Liver (tissue), 9 donors: ENCODE results near the gene COMMD1. TPM values are rescaled to one million over a fixed set of nuclear protein-coding genes. Genes with fewer than 3 reads are reported as not detected.

Experiments
- DNase-seq: peaks from one replicate; pipeline ENCODE4 v3.0.0-alpha.2; 2017; ENCODE audit warnings: low spot score
- H3K27ac ChIP-seq, 2 donors: one replicate each; pipeline ENCODE4 v1.7.0; 2013; ENCODE audit warnings: inconsistent platforms in 2 of 2, low read length in 2 of 2, control low read depth in 1 of 2, low read depth in 1 of 2, mild to moderate bottlenecking in 1 of 2
- H3K27me3 ChIP-seq, 4 donors: one replicate each; pipeline versions ENCODE4 v1.6.1 to v1.7.0; 2013; ENCODE audit warnings: low read length in 3 of 4, inconsistent platforms in 1 of 4, mild to moderate bottlenecking in 1 of 4, moderate library complexity in 1 of 4; ENCODE audit not compliant: control insufficient read depth in 4 of 4, insufficient read depth in 4 of 4
- H3K36me3 ChIP-seq, 4 donors: one replicate each; pipeline versions ENCODE4 v1.6.1 to v1.7.0; 2013; ENCODE audit warnings: low read length in 3 of 4, mild to moderate bottlenecking in 3 of 4, low read depth in 1 of 4, moderate library complexity in 1 of 4; ENCODE audit not compliant: control insufficient read depth in 4 of 4, insufficient read depth in 3 of 4
- H3K4me1 ChIP-seq, 4 donors: one replicate each; pipeline versions ENCODE4 v1.6.1 to v1.7.0; 2013; ENCODE audit warnings: low read length in 3 of 4, mild to moderate bottlenecking in 3 of 4, moderate library complexity in 1 of 4; ENCODE audit not compliant: control insufficient read depth in 4 of 4, insufficient read depth in 4 of 4
- H3K4me3 ChIP-seq, 3 donors: one replicate each; pipeline versions ENCODE4 v1.6.1 to v1.7.0; 2013; ENCODE audit warnings: low read length in 3 of 3, control low read depth in 1 of 3, low read depth in 1 of 3, mild to moderate bottlenecking in 1 of 3
- H3K9ac ChIP-seq, 2 donors: one replicate each; pipeline ENCODE4 v1.7.0; 2013; ENCODE audit warnings: low read length in 2 of 2, mild to moderate bottlenecking in 2 of 2, moderate library complexity in 2 of 2, control low read depth in 1 of 2, low read depth in 1 of 2
- H3K9me3 ChIP-seq, 4 donors: one replicate each; pipeline versions ENCODE4 v1.6.1 to v1.7.0; 2013; ENCODE audit warnings: low read length in 3 of 4; ENCODE audit not compliant: control insufficient read depth in 4 of 4
- CTCF ChIP-seq: fragments of 150-350 bp; IDR thresholded peaks from 2 replicates; pipeline ENCODE4 v1.5.1; 2017; ENCODE audit warnings: improper control_type of control experiment, low read depth, low read length; ENCODE audit not compliant: missing input control
- EGR1 ChIP-seq, 2 donors: IDR thresholded peaks; 2 replicates each; pipeline ENCODE4 v1.6.1; 2016 to 2018; ENCODE audit warnings: antibody characterized with exemption in 2 of 2, low read depth in 2 of 2
- FOXA1 ChIP-seq: IDR thresholded peaks from 2 replicates; pipeline ENCODE4 v1.6.1; 2016; ENCODE audit warnings: antibody characterized with exemption
- FOXA2 ChIP-seq: IDR thresholded peaks from 2 replicates; pipeline ENCODE4 v1.6.1; 2016; ENCODE audit warnings: antibody characterized with exemption
- GABPA ChIP-seq, 2 donors: IDR thresholded peaks in 1 of 2; conservative IDR thresholded peaks in 1 of 2; 2 replicates each; pipeline ENCODE4 v1.6.1; 2016; ENCODE audit warnings: antibody characterized with exemption in 2 of 2, mild to moderate bottlenecking in 1 of 2, moderate library complexity in 1 of 2
- HNF4A ChIP-seq, 2 donors: conservative IDR thresholded peaks; 2 replicates each; pipeline ENCODE4 v1.6.1; 2016; ENCODE audit warnings: antibody characterized with exemption in 2 of 2, mild to moderate bottlenecking in 2 of 2
- HNF4G ChIP-seq: IDR thresholded peaks from 2 replicates; pipeline ENCODE4 v1.6.1; 2016; ENCODE audit warnings: antibody characterized with exemption
- NR2F2 ChIP-seq: IDR thresholded peaks from 2 replicates; pipeline ENCODE4 v1.6.1; 2016; ENCODE audit warnings: antibody characterized with exemption
- RAD21 ChIP-seq, 2 donors: IDR thresholded peaks; 2 replicates each; pipeline ENCODE4 v1.6.1; 2016; ENCODE audit warnings: antibody characterized with exemption in 2 of 2, mild to moderate bottlenecking in 2 of 2
- RXRA ChIP-seq, 2 donors: IDR thresholded peaks; 2 replicates each; pipeline ENCODE4 v1.6.1; 2017 to 2018; ENCODE audit warnings: antibody characterized with exemption in 2 of 2, mild to moderate bottlenecking in 1 of 2
- SP1 ChIP-seq: IDR thresholded peaks from 2 replicates; pipeline ENCODE4 v1.6.1; 2018; ENCODE audit warnings: antibody characterized with exemption, mild to moderate bottlenecking
- TAF1 ChIP-seq: conservative IDR thresholded peaks from 2 replicates; pipeline ENCODE4 v1.6.1; 2016; ENCODE audit warnings: antibody characterized with exemption, mild to moderate bottlenecking
- YY1 ChIP-seq: IDR thresholded peaks from 2 replicates; pipeline ENCODE4 v1.6.1; 2016; ENCODE audit warnings: antibody characterized with exemption, mild to moderate bottlenecking
- ZBTB33 ChIP-seq: IDR thresholded peaks from 2 replicates; pipeline ENCODE4 v1.6.1; 2016; ENCODE audit warnings: antibody characterized with exemption
- WGBS: extraction: QIAGEN DNeasy Blood & Tissue Kit; methylation state at CpG from one replicate; pipeline ENCODE4 v1.1.7; 2013; 5-methylcytosine and 5-hydroxymethylcytosine counted together
- polyA plus RNA-seq, 2 donors: library from polyadenylated mRNA; stranded (reverse) in 1 of 2; unstranded in 1 of 2; fragments of 200-250 nt in 1 of 2; fragments of >200 nt in 1 of 2; fragmentation: Nextera tagmentation in 1 of 2; extraction: Ambion mirVana in 1 of 2; gene quantifications; one replicate each; pipeline versions ENCODE4 v1.2.1 to v1.2.3, GENCODE V29; 2013 to 2015
- total RNA-seq, 2 donors: library from RNA; depleted of rRNA; stranded (reverse); fragments of >200 nt; gene quantifications; one replicate each; pipeline ENCODE4 v1.2.3, GENCODE V29; 2014
- TF ChIP-seq, protein P1 (sequence below): IDR thresholded peaks from 2 replicates; pipeline ENCODE4 v1.6.1; 2016; ENCODE audit warnings: antibody characterized with exemption
- donor health status: healthy.
- donor health status: healthy.
- donor health status: healthy.
- donor health status: healthy.
- donor health status: healthy.

The COMMD1 gene
- total and polyA plus RNA-seq, 4 donors = 17.4 to 47.9 (median 20.7) TPM

DNA sequence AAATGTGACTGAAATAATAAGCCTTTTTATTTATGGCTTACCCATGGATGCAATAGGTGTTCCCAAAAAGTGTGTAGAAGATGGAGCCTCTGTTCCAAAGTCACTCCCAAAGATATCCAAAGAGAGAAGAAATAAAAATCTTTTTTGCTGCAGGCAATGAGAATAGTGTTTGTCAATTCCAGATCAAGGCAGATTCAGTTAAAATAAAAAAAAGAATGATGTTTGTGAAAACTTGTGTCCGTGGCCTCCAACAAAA is 43.9 kb downstream of the COMMD1 start (continued):
- TF ChIP-seq EGR1 (IDR thresholded peaks at IDR 0.05; ENCODE audit: low read depth in 2 of 2) = no peak
- no peak for TF ChIP-seq ZBTB33
- no peak for TF ChIP-seq SP1

DNA sequence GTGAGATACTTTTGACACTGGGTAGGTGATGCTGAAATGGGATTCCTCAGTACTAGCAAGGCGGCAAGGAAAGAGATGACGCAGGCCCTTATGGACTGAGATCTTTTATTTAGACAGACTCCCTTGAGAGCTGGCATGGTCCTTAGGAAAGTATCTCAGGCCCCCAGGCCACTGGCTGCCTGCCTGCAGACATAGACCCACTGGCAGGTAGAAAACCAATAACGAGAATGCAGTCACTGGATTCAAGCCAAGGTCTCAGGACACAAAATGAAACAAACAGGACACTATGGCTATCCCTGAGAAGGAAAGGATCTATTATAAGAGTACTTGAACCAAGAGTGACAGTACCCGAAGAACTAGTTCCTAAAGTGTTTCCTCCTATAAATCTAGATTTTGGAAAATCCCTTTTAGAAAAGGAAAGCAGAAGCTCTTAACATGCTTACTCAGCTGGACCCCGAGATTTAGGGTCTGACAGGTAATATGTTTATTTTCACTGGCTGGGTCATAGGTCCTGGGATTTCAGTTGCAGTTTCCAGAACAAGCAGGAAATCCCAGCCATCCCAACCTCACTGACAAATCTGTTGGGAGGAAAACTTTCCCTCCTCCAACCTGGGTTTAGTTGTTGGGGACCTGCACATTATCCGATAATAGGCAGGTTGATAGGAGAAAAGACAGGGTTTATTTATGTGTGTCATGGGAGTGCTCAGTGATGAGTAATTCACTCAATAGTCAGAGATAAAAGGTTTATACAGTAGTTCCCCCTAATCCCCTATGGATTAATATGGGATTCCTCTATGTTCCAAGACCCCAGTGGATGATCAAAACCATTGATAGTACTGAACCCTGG is 44.5 kb downstream of the COMMD1 start:
- H3K4me1 ChIP-seq = peaks cover 0 to 5% (median 0%) of the 10 kb centered on the region in 4 donors
- H3K27me3 ChIP-seq = no peaks in the 10 kb centered on the region
- no peaks in the 10 kb centered on the region for H3K9me3 ChIP-seq
- 59% methylated on average over 6 of the region's 6 CpGs for WGBS
- no peaks in the 10 kb centered on the region for H3K36me3 ChIP-seq
- no peak for DNase-seq
- TF ChIP-seq ZBTB33 (no peak), FOXA1 (no peak), YY1 (no peak), SP1 (no peak), CTCF (no peak), RXRA (IDR thresholded peaks at IDR 0.05) (no peak), TAF1 (no peak), HNF4A (conservative IDR thresholded peaks at IDR 0.05) (no peak), HNF4G (no peak), RAD21 (IDR thresholded peaks at IDR 0.05) (no peak)
- TF ChIP-seq, protein P1, sequence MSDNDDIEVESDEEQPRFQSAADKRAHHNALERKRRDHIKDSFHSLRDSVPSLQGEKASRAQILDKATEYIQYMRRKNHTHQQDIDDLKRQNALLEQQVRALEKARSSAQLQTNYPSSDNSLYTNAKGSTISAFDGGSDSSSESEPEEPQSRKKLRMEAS = no peak
- no peak overlapping the region for H3K4me3 ChIP-seq
- no peak overlapping the region for H3K27ac ChIP-seq
- no peak overlapping the region for H3K9ac ChIP-seq

DNA sequence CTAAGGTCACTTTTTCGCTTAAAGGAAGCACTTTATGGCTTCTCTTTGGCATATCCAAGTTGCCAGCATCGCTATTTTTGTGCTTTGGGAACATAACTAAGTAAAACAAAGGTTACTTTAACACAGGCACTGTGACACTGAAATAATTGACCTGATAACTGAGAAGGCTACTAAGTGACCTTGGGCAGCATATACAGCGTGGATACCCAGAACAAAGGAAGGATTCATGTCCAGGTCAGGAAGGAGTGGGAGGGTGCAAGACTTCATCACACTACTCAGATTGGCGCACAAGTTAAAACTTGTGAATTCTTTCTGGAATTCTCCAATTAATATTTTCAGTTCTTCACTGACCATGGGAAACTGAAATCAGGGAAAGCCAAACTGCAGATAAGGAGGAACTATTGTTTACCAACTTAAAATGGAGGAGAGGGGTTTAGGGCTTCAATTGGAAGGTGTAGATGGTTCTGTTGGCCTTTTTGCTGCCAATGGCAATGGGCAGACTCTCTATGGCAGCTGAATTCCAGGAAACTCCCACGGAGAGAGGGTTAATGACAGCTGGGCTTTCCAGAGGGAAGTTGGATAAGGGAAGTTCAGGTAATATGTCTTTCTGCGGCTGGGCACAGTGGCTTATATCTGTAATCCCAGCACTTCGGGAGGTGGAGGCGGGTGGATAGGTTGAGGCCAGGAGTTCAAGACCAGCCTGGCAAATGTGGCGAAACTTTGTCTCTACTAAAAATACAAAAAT is 45.3 kb downstream of the COMMD1 start:
- no peak overlapping the region for H3K27ac ChIP-seq
- no peak overlapping the region for H3K9ac ChIP-seq
- H3K9me3 ChIP-seq = no peaks in the 10 kb centered on the region
- TF ChIP-seq HNF4G = no peak
- no peak for TF ChIP-seq YY1
- no peak for TF ChIP-seq TAF1
- no peak for TF ChIP-seq FOXA2
- TF ChIP-seq, protein P1 = no peak
- no peak for TF ChIP-seq NR2F2
- no peak for TF ChIP-seq SP1
- TF ChIP-seq GABPA (IDR thresholded peaks at IDR 0.05 in 1 of 2, conservative IDR thresholded peaks at IDR 0.05 in 1 of 2) = no peak
- no peaks in the 10 kb centered on the region for H3K27me3 ChIP-seq
- no peak for DNase-seq
- H3K4me3 ChIP-seq = no peak overlapping the region
- no peaks in the 10 kb centered on the region for H3K36me3 ChIP-seq
- H3K4me1 ChIP-seq = peaks cover 0 to 5% (median 0%) of the 10 kb centered on the region in 4 donors
- 92% methylated on average over 9 of the region's 9 CpGs for WGBS
